ENCODE results near the gene DHX40. TPM values are rescaled to one million over a fixed set of nuclear protein-coding genes. Genes with fewer than 3 reads are reported as not detected.

DHX40 gene
- total and polyA plus RNA-seq, 2 of the 13 experiments (the other 11 are each of a cell fraction or from before 2014, with no cell fraction given), result 22.2 to 37.0 TPM

DNA sequence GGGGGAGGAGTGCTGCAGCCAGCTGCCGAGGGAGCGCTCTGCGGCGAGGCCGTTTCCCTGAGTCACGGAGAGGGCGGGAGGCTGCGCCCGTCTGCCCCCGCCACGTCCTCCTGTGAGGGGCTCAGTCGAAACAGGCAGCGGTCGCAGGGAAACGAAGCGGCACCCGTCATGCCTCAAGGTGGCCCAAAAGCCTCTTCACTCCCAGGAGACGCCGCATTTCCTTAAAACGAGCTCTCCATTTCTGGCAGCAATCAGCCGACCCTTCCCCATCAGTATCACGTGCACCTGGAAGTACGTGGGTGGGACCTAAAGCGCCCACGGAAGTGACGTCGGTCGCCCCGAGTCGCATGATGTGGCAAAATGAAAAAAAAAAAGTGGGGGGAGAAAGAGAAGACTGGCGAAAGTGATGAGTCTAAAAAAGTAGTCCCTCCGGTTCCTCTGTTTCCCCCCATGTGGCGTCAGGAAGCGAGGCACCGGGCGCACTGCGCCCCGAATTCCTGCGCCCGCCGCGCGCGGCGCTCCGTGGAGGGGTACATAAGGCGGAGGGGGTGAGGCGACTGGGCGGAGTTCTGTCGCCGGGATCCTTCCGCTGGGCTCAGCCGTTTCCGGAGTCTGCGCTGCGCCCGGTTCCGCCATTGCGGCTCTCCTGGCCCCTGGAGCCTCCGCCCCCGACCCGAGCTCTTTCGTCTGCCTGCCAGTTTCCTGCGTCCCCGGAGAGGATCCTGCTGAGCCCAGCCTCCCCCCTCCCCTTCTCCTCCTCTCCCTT lies 54.1 kb downstream of the DHX40 start, which contains the start of gene CLTC (continued):
- peak; percentile 93 for TF ChIP-seq FOXK1 (CRISPR knock-in tag; IDR thresholded peaks at IDR 0.05; ENCODE audit: borderline replicate concordance, low read depth)
- TF ChIP-seq SIX1 (CRISPR knock-in tag; IDR thresholded peaks at IDR 0.05; ENCODE audit: borderline replicate concordance), result no peak; the same call in 1 of the 2 replicates
- peak; percentile 96 for TF ChIP-seq ZNF138 (CRISPR knock-in tag; IDR thresholded peaks at IDR 0.05; ENCODE audit: low read depth)
- TF ChIP-seq POLR2AphosphoS2 (IDR thresholded peaks at IDR 0.05; ENCODE audit: low read depth, low read length), result peak; percentile 73; the same call in 1 of the 2 replicates
- peak; percentile 90 for TF ChIP-seq HDAC1 (CRISPR knock-in tag; IDR thresholded peaks at IDR 0.05)
- TF ChIP-seq, protein P1, sequence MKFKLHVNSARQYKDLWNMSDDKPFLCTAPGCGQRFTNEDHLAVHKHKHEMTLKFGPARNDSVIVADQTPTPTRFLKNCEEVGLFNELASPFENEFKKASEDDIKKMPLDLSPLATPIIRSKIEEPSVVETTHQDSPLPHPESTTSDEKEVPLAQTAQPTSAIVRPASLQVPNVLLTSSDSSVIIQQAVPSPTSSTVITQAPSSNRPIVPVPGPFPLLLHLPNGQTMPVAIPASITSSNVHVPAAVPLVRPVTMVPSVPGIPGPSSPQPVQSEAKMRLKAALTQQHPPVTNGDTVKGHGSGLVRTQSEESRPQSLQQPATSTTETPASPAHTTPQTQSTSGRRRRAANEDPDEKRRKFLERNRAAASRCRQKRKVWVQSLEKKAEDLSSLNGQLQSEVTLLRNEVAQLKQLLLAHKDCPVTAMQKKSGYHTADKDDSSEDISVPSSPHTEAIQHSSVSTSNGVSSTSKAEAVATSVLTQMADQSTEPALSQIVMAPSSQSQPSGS (CRISPR knock-in tag; IDR thresholded peaks at IDR 0.05), result peak; percentile 91
- peak; percentile 70; the same call in 1 of the 2 replicates for TF ChIP-seq AHDC1 (CRISPR knock-in tag; IDR thresholded peaks at IDR 0.05; ENCODE audit: borderline replicate concordance)
- TF ChIP-seq SNAI1 (CRISPR knock-in tag; IDR thresholded peaks at IDR 0.05; ENCODE audit: borderline replicate concordance), result no peak
- TF ChIP-seq NR1H2 (CRISPR knock-in tag; IDR thresholded peaks at IDR 0.05; ENCODE audit: borderline replicate concordance, low read depth), result peak; percentile 77; the same call in 1 of the 2 replicates
- peak; percentile 63; the same call in 1 of the 2 replicates for TF ChIP-seq NFIC (IDR thresholded peaks at IDR 0.05; ENCODE audit: low read length)
- TF ChIP-seq FOXA1 (IDR thresholded peaks at IDR 0.05), result no peak
- TF ChIP-seq FOXA1 (CRISPR knock-in tag; IDR thresholded peaks at IDR 0.05), result peak; percentile 71; the same call in 1 of the 2 replicates
- TF ChIP-seq ZFP36 (IDR thresholded peaks at IDR 0.05; ENCODE audit: borderline replicate concordance, low read depth, low read length, partially characterized antibody), result no peak
- TF ChIP-seq ZNF354B (CRISPR knock-in tag; IDR thresholded peaks at IDR 0.05), result 0 out of 2 replicates have a peak, but pooled peaks have one; percentile 5
- TF ChIP-seq ZNF432 (CRISPR knock-in tag; IDR thresholded peaks at IDR 0.05; ENCODE audit: borderline replicate concordance), result no peak
- no peak for TF ChIP-seq ZNF549 (CRISPR knock-in tag; IDR thresholded peaks at IDR 0.05)
- TF ChIP-seq ZNF570 (CRISPR knock-in tag; IDR thresholded peaks at IDR 0.05; ENCODE audit: borderline replicate concordance), result peak; percentile 96
- TF ChIP-seq, protein P2, sequence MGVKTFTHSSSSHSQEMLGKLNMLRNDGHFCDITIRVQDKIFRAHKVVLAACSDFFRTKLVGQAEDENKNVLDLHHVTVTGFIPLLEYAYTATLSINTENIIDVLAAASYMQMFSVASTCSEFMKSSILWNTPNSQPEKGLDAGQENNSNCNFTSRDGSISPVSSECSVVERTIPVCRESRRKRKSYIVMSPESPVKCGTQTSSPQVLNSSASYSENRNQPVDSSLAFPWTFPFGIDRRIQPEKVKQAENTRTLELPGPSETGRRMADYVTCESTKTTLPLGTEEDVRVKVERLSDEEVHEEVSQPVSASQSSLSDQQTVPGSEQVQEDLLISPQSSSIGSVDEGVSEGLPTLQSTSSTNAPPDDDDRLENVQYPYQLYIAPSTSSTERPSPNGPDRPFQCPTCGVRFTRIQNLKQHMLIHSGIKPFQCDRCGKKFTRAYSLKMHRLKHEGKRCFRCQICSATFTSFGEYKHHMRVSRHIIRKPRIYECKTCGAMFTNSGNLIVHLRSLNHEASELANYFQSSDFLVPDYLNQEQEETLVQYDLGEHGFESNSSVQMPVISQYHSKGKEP (CRISPR knock-in tag; IDR thresholded peaks at IDR 0.05), result peak; percentile 48; the same call in 1 of the 2 replicates
- TF ChIP-seq SNAPC5 (CRISPR knock-in tag; IDR thresholded peaks at IDR 0.05; ENCODE audit: borderline replicate concordance), result 0 out of 2 replicates have a peak, but pooled peaks have one; percentile 52
- peak; percentile 8 to 57; a peak in 1 of 4 replicates for TF ChIP-seq NR2F1 (CRISPR knock-in tag; IDR thresholded peaks at IDR 0.05)

Measured in HepG2 (cell line).